ENCODE data around the gene C6orf141.

C6orf141 gene

DNA sequence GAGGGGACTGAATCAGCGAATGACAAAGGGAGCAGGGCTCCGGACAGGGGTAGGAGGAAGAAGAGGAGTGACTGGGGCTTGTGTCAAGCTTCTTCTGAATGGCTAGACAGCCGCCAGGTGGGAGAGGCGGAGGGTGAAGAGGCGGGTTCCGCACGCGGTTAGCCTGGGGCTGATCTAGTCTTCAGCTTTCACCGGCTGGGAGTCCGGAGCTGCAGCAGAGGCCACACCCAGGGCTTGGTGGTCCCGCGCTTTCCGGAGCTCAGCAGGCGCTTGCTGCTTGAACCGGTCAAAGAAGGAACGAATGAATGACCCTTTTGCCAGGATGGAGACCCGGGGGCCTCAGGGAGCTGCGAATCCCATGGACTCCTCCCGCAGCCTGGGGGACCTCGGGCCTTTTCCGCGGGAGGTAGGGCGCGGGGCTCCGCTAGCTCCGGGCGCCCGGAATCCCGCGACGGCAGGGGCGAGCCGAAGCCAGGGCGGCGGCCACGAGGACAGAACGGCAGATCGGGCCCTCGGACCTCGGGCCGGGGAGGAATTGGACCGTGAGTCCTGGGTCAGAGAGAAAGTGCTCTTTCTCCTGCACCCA is at the start of gene C6orf141:
Gene C6orf141 (plus strand): TSS at position 177 of the 586 bp plus-strand sequence. CDS start 125 bp downstream, at position 302.
- no peak for DNase-seq (ENCODE audit: low read depth in 2 of 2)

DNA sequence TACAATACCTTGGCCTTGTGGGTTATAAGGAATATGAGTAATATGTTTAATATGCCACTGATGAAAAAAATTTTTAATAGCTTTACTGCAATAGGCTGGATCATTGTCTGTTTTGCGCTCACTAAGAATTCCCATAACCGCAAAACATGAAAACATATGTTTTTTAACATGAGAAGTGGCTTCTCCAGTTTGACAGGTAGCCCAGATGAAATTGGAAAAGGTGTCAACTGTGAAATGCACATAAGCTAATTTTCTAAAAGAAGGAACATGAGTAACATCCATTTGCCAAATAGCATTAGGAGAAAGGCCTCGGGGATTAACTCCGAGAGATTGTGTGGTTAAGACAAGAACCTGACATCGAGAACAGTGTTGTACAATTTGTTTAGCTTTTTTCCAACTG is 45.8 kb upstream of the C6orf141 start:
- DNase-seq (ENCODE audit: low read depth in 2 of 2) = no peak

DNA sequence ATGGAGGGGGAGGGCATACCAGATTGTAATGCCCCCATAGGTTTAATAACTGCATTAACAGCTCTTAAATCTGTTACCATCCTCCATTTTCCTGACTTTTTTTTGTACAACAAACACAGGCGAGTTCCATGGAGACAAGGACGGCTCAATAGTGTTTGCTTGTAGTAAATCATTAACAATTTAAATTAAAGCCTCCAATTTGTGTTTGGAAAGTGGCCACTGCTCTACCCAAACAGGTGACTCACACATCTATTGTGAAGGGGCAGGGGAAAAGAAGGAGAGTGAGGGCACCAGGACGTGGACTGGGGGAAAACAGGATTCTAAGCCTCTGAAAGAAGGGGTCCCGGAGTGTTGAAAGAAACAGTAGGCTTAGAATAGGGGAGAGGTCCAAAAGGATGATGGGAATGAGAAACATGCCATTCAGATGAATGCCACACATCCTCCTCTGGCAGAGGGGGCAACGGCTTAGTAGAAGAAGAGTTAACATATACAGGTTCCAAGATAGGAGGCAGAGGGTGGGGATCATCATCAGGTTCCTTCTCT is 43.8 kb upstream of the C6orf141 start:
- no peak for DNase-seq (ENCODE audit: low read depth in 2 of 2)

DNA sequence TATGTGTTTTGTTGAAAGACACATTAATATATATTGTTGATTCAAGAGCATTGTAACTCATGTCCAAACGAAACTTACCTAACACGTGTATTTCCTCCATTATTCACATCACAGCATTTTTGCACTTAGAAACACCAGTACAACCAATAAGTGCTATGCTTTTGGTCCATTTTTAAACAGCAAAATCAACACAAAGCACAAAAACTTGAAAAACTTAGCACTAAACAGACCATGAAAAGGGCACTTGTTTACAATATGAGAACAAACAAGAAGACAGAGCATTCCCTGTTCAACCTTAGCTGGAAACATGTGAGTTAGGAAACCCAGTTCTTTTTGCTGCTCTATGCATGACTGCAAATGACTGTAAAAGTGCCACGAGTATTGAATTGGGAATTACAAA is 41.1 kb upstream of the C6orf141 start:
- no peak for DNase-seq (ENCODE audit: low read depth in 2 of 2)

DNA sequence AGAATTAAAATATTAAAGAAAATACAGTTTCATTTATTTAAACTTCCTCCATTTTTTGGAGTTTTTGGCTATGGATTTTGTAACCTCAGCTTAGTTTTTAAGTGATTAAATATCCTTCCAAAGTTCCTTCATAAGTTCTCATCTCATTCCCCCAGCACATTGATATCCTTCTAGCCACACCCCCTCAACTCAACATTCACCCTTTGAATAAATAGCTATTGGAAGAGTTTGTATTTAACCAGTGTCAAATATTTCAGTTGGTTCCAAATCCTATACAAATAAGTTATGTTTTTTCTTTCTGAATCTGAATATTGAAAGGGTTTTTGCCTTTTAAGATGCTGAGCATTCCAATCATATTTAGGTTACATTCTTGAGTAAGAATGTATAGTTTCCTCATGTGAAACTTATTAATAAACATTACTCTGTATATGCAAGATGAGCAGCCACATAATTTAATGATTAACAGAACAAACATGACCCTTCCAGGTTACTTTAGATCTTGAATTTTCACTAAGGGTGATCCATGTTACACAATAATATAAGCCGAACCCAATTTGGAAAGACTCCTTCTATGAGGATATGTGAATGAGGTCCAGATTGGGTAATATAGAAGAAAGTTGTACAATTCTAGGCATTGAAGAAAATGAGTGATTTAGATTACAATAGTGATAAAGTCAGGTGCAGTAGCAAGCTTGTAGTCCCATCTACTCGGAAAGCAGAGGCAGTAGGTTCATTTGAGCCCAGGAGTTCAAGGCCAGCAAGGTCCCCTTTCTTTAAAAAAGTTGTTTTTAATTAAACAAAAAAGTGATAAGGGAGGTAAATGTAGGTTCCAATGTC is 37.1 kb upstream of the C6orf141 start:
- no peak for DNase-seq (ENCODE audit: low read depth in 2 of 2)

DNA sequence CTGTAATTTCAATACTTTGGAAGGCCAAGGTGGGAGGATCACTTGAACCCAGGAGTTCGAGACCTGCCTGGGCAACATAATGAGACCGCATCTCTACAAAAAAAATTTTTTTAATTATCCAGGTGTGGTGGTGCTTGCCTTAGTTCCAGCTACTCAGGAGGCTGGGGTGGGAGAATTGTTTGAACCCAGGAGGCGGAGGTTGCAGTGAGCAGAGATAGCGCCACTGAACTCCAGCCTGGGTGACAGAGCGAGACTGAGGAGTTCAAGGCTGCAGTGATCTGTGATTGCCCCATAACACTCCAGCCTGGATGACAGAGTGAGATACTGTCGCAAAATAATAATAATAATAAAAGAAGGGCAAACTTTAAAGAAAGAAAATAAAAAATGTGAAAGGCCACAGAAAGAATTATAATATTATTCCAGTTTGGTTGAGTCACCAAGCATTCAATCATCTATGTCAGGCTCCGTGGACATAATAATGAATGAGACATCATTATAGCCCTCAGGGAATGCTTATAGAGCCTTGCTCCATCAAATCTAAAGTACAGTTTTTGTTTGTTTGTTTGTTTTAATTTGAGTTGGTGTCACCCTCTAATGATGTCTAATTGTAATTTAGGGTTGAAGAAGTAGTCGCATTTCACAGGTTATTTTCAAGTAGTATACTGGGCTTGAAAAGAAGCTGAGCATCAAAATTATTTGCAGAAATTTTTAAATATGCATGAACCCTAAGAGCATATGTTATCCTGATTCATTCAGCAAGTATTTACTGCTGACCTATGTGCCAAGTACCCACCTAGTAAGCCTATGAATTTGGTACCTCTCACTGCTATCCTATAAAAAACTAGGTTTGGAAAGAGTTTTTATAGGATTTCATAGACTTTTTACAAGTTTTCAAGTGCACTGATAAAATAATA is 35.6 kb upstream of the C6orf141 start:
- DNase-seq (ENCODE audit: low read depth in 2 of 2) = no peak

DNA sequence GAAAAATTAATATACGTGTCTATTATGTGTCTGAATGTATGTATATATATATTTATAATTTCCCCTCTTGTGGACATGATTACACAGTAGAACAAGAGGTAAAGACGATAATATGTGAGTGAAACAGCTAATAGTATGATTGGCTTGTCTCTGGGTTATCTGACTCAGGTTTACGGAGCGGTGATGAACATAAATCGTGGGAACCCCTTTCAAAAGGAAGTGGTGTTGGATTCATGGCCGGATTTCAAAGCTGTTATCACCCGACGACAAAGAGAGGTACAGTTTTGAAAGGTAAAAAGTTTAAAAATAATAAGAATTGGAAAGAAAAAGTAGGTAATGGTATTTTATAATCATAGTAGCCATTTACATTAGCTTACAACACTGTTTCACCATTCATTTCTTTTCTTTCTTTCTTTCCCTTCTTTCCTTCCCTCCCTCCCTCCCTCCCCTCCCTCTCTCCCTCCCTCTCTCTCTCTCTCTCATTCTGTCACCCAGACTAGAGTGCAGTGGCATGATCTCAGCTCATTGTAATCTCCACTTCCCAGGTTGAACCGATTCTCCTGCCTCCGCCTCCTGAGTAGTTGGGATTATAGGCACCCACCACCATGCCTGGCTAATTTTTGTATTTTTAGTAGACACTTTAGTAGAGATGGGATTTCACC is 34.9 kb upstream of the C6orf141 start:
- no peak for DNase-seq (ENCODE audit: low read depth in 2 of 2)

DNA sequence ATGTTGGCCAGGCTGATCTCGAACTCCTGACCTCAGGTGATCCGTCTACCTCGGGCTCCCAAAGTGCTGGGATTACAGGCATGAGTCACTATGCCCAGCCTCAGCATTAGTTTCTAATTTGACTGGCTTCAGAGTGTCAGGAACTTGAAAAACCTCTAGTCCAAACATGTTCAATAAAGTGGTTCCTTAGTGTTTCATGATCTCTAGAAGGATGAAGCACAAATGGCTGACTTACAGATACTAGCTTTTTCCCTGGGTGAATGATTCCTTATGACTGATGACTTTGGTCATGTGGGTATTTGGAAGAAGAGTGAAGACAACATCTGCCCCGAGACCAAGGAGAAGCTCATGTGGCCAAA is 34.3 kb upstream of the C6orf141 start:
- DNase-seq (ENCODE audit: low read depth in 2 of 2) = no peak

DNA sequence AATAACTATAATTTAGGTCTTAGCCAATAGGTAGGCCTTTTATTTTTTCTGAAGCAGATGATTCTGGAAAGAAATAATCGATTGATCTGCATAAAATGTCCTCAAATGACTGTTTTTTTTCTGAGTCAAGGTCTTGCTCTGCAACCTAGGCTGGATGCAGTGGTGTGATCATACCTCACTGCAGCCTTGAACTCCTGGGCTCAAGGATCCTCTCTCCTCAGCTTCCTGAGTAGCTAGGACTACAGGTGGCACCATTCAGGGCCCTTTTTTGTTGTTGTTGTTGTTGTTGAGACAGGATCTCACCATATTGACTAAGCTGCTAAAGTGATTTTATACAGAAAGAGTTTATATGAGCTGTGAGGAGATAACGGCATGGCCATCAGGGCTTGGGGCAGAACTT is 32.5 kb upstream of the C6orf141 start:
- DNase-seq (ENCODE audit: low read depth in 2 of 2) = no peak

DNA sequence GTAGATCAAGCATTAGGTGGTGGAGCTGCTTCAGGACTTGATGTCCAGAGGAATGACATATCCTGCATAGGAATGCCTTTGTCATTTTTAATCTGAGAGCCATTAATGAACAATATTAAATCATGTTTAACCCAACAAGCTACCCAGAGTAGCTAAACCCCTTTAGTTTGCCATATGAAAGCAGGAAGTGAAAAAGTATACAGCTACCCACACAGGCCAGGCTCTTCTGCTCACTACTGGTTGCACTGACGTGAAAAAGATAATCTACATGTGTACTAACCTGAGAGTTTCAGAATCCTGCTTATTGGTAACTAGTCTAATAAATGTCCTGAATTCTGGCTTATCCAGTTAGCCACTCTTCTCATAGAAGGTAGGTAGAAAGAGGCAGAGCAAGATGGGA is 30.8 kb upstream of the C6orf141 start:
- no peak for DNase-seq (ENCODE audit: low read depth in 2 of 2)

DNA sequence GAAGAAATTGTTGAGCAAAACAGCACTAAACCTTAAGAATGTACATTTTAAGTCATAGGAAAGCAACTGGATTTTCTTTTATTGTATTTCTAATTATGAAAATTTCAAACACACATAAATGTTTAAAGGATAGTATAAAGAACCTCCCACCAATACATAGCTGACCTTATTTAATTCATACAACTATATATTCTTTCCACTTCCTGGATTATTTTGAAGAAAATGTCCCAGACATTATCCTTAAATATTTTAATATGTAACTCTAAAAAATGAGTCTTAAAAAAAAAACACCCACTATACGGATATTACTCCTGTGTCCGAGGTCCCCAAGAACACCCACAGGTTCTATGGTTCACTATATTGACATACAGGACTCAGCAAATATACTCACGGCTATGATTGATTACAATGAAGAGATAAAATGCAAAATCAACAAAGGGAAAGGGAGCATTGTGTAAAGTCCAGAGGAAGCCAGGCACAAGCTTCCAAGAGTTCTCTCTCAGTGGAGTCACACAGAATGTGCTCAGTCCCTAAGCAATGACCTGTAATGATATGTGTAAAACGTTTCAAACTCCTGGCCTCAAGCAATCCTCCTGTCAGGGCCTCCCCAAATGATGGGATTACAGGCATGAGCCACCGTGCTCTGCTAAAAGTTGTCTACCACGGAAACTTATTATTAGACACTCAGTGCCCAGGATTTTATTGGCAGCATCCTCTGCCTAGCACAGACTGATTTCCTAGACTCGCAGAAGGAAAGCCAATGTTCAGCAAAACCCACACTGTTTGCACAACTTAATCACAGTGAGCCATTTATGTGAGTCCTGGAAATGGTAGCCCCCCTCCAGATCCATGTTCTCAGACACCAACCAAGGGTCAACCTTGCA is 27.5 kb upstream of the C6orf141 start:
- no peak for DNase-seq (ENCODE audit: low read depth in 2 of 2)

DNA sequence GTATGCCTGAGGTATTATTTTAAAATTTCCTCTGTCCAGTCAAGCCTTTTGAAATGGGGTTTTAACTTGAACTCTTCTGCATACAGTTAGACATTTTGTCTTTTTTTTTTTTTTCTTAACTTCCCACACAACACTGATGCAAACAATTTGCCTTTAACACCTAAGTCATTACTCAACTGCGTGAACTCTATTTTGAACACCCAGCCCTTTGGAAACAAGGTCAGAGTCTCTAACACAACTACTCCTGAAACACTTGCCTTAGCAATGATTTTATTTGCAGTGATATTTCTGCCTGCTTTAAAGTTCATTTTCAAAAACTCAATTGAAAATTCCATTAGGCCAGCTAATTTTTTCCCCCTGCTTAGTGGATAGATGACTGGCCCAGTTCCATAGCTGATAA is 26.6 kb upstream of the C6orf141 start:
- DNase-seq (ENCODE audit: low read depth in 2 of 2) = no peak

DNA sequence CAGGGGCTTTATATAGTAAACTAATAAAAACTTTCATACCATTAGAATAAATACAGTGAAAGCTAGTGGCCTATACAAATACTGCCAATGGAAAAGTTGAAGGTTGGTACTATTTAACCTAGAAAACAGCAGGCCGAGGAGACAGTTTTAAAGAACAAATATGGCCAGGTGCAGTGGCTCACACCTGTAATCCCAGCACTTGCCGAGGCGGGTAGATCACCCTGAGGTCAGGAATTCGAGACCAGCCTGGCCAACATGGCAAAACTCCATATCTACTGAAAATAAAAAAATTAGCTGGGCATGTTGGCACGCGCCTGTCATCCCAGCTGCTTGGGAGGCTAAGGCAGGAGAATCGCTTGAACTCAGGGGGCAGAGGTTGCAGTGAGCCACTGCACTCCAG is 25.9 kb upstream of the C6orf141 start:
- no peak for DNase-seq (ENCODE audit: low read depth in 2 of 2)

DNA sequence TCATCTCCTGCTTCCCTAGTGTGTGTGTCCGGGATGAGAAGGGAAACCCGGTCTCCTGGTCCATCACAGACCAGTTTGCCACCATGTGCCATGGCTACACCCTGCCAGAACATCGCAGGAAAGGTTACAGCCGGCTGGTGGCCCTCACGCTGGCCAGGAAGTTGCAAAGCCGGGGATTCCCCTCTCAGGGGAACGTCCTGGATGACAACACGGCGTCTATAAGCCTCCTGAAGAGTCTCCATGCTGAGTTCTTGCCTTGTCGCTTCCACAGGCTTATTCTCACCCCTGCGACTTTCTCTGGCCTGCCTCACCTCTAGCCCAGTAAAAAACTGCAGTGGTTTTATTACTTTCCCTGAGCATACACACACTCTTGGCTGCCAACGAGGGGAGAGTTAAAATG is 23.9 kb upstream of the C6orf141 start:
- no peak for DNase-seq (ENCODE audit: low read depth in 2 of 2)

DNA sequence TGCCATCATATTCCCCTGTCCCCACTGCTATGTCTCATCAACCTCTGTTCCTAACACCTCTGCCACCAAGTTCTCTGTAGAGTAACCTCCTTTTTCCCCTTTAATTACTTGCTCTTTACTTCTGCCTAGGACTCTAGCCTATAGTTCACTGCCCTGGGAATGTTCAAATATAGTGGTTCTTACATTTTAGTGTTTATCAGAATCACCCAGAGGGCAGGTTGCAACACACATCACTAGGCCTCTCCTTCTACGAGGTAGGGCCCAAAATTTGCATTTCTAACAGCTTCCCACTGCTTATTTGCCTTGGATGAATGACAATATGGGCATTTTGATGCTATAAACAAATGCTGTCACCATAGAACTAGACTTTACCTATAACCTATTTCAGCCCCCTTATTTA is 23.1 kb upstream of the C6orf141 start:
- no peak for DNase-seq (ENCODE audit: low read depth in 2 of 2)

DNA sequence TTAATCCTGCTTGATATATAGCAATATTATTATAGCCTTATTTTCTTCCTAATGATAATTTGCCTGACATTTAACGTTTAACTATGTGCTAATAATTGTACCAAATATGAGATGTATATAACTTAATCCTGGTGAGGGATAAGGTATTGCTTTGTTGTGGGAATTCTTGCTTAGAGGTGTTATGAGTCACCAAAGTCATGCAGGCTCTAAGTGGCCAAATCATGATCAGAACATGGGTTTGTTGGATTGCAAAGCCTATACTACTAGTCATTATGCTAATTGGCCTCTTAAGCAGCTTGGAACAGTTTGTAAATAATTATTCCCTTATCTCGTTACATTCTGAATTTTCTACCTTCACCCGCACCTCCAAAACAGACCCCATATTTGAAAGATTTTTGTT is 21.9 kb upstream of the C6orf141 start:
- no peak for DNase-seq (ENCODE audit: low read depth in 2 of 2)

DNA sequence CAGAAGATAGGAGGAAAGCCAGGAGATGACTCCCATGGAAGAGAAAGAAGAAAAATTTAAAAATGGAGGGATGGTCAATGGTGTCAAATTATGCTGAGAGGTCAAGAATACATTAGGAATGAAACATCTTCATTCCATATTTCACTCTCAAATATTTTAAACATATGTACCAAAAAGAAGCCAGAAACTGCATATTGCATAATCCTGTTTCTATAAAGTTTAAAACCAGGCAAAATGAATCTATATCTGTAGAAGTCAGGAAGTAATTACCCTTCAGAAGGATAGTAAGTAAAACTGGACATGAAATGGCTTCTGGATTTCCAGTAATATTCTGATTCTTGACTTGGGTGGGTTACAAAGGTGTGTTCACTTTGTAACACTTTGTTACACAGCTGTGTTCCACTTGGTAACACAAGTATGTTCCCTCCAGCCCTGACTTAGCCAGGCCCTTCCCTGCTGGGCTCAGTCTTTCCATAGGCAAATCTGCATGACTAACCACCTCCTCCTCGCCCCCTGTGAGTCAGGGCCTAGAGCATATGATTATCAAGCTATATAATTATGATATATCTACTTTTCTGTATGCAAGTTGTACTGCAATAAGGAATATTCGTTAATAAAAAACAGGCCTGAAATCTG is 20.2 kb upstream of the C6orf141 start:
- no peak for DNase-seq (ENCODE audit: low read depth in 2 of 2)

DNA sequence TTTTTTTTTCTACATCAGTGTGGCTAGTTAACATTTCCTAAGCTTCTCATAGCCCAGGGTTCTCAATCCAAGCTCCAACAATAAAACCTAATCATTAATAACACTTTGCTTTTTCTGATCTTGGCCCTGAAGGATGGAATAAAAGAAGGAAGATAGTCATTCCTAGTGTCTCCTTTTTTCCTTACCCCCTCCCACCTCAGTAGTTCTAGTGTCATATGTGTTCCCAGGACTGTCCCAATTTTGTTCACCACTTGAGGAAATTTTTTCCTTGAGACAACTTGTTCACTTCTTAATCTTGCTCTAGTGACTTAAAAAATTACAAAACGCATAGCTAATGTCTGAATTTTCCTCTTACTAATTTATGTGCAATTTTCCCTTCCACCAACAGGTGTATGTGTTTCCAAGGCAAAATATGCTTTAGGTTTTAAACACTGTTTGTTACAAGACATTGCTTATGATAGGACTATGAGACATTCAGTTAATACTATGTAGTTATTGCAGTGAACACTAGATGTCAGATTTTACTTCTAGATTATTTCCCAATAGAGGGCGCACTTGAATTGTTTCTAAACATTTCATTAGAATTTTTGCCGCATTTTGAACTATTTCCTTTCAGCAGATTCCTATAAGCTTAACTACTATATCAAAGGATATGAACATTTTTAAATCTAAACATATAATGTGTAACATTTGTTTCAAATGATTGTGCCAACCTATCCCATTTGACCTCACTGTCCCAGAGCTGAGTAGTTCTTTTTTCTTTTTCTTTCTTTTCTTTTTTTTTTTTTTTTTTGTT is 18.5 kb upstream of the C6orf141 start:
- no peak for DNase-seq (ENCODE audit: low read depth in 2 of 2)

DNA sequence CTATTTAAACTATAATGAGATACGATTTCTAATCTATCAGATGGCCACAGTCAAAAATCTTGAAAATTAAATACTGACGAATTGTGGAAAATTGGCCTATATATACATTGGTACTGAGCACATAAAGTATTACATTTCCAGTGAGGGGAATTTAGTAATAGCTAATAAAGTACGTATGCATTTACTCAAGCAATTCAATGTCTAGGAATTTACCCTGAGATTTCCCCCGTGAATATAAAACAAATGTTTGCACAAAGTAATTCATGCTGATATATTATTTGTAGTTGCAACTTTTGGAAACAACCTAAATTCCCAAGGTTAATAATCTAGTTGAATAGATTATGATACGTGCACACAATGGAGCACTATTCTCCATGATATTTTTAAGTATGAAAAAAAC is 14.7 kb upstream of the C6orf141 start:
- DNase-seq (ENCODE audit: low read depth in 2 of 2) = no peak
